SK-N-MC (cell line): ENCODE results near the gene MX1.

ENCODE experiments used
- EZH2 ChIP-seq: fragments of 200-600 bp; sonication (generic); IDR thresholded peaks from one replicate; pipeline ENCODE4 v1.6.1; 2017; ENCODE audit warnings: antibody characterized with exemption
- POLR2AphosphoS5 ChIP-seq: IDR thresholded peaks from 2 replicates; pipeline ENCODE4 v1.6.1; 2012; ENCODE audit warnings: mild to moderate bottlenecking, low read depth, low read length, borderline replicate concordance

DNA sequence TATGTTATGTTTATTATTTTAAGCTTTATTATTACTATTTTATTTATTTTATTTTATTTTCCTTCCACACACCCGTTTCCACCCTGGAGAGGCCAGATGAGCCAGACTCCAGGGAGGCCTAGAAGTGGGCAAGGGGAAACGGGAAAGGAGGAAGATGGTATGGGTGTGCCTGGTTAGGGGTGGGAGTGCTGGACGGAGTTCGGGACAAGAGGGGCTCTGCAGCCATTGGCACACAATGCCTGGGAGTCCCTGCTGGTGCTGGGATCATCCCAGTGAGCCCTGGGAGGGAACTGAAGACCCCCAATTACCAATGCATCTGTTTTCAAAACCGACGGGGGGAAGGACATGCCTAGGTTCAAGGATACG lies 468 bp upstream of the MX1 start:
- TF ChIP-seq POLR2AphosphoS5 (no peak), EZH2 (no peak)
